ENCODE results near the gene ODAPH.

ODAPH gene

GRCh38 chr4:75544870-75545269, 11.0 kb upstream of the ODAPH start:
- no peak for DNase-seq (ENCODE audit: low read depth)

GRCh38 chr4:75545526-75545925, 10.3 kb upstream of the ODAPH start:
- peak; percentile 29 for DNase-seq (ENCODE audit: low read depth)

- DNase-seq (ENCODE audit: low read depth): no peak
Measured at GRCh38 chr4:75547647-75548387, 8.0 kb upstream of the ODAPH start.

- DNase-seq (ENCODE audit: low read depth): no peak
Measured at GRCh38 chr4:75549019-75549418, 6.8 kb upstream of the ODAPH start.

- no peak for DNase-seq (ENCODE audit: low read depth)
Measured at GRCh38 chr4:75552452-75552851, 3.4 kb upstream of the ODAPH start.

GRCh38 chr4:75557696-75558095, 1.8 kb downstream of the ODAPH start:
- no peak for DNase-seq (ENCODE audit: low read depth)

- no peak for DNase-seq (ENCODE audit: low read depth)
Measured at GRCh38 chr4:75561789-75562188, 5.9 kb downstream of the ODAPH start.

GRCh38 chr4:75564023-75564422, 8.2 kb downstream of the ODAPH start:
- no peak for DNase-seq (ENCODE audit: low read depth)

GRCh38 chr4:75565481-75565880, 9.6 kb downstream of the ODAPH start:
- no peak for DNase-seq (ENCODE audit: low read depth)

- DNase-seq (ENCODE audit: low read depth): no peak
Measured at GRCh38 chr4:75566911-75567310, 11.0 kb downstream of the ODAPH start.

- DNase-seq (ENCODE audit: low read depth): no peak
Measured at GRCh38 chr4:75567725-75568124, 11.9 kb downstream of the ODAPH start.

GRCh38 chr4:75584067-75584466, 28.2 kb downstream of the ODAPH start:
- no peak for DNase-seq (ENCODE audit: low read depth)

GRCh38 chr4:75593393-75593792, 37.5 kb downstream of the ODAPH start:
- DNase-seq (ENCODE audit: low read depth): no peak

GRCh38 chr4:75596061-75596460, 40.2 kb downstream of the ODAPH start:
- no peak for DNase-seq (ENCODE audit: low read depth)

GRCh38 chr4:75598390-75598789, 42.5 kb downstream of the ODAPH start:
- DNase-seq (ENCODE audit: low read depth): peak; percentile 9

- no peak for DNase-seq (ENCODE audit: low read depth)
Measured at GRCh38 chr4:75599647-75600046, 43.8 kb downstream of the ODAPH start.

- no peak for DNase-seq (ENCODE audit: low read depth)
Measured at GRCh38 chr4:75605928-75606327, 50.1 kb downstream of the ODAPH start.

- DNase-seq (ENCODE audit: low read depth): no peak
Measured at GRCh38 chr4:75612306-75612705, 56.4 kb downstream of the ODAPH start.

All from GM04503 (cell line).